ENCODE measurements around the gene CDH3.
A peak's percentile ranks its signal among the peaks of the same experiment; 100 is the strongest.

Gene CDH3

DNA sequence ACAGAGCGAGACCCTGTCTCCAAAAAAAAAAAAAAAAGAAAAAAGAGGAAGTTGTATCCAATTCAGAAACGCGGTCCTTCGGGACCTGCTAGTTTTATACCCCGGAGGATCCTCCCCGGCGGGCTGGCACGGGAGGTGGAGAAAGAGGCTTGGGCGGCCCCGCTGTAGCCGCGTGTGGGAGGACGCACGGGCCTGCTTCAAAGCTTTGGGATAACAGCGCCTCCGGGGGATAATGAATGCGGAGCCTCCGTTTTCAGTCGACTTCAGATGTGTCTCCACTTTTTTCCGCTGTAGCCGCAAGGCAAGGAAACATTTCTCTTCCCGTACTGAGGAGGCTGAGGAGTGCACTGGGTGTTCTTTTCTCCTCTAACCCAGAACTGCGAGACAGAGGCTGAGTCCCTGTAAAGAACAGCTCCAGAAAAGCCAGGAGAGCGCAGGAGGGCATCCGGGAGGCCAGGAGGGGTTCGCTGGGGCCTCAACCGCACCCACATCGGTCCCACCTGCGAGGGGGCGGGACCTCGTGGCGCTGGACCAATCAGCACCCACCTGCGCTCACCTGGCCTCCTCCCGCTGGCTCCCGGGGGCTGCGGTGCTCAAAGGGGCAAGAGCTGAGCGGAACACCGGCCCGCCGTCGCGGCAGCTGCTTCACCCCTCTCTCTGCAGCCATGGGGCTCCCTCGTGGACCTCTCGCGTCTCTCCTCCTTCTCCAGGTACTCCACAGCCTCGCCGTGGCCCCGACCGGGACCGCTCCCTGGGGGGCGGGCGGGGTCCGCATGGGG, at the start of gene CDH3:
Gene CDH3, plus strand, starts transcription at position 596 of the 779 bp plus-strand sequence. Its CDS starts 70 bp downstream, at position 666.
- peak; percentile 40 to 43 for DNase-seq

DNA sequence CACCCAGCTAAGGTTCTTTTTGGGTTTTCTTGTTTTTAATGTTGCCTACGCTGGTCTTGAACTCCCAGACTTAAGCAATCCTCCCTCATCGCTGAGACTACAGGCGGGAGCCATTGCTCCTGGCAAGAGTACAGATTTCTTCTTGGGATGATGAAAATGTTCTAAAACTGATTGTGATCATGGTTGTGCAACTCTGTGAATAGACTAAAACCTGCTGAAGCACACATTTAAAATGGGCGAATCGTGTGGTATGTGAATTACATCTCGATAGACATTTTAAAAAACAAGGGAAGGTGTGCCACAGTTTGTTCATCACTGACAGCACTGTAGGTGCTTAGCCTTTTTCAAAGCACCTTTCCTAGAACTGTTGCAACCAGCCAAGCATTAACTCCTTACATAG, 48.8 kb upstream of the CDH3 start:
- DNase-seq: no peak

DNA sequence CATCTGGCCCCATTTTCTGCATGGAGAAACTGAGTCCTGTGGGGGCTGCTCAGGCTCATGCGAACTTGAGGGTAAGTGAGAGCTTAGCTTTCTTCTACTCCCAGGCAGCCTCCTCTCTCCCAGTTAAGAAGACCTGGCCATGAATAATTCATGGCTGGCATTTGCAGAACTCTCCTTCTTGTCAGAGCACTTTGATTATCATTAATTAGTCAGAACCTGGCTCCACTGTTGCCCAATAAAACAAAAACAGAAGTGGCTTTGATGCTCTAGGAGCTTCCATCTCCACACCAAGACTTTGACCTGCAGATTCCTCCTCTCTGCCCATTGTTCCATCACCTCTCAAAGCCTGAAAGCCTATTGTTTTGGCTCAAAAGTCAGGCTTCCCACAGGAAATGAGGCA, 45.5 kb upstream of the CDH3 start:
- no peak for DNase-seq

DNA sequence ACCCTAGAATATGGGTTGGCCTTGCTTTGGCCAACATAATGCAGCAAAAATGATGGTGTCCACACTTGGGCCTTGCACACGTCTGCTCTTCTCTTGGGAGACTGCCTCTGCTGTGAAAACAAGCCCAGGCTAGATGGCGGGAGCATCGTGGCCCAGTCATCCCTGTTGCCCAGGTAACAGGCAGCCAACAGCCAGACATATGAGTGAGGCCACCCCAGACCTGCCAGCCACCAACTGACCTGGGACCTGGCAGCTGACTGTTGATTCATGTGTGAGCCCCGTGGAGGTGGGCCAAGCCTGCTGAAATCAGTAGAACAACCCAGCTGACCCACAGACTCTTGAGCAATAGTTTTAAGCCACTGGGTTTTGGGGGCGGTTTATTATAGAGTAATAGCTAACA, 39.4 kb upstream of the CDH3 start:
- no peak for DNase-seq

DNA sequence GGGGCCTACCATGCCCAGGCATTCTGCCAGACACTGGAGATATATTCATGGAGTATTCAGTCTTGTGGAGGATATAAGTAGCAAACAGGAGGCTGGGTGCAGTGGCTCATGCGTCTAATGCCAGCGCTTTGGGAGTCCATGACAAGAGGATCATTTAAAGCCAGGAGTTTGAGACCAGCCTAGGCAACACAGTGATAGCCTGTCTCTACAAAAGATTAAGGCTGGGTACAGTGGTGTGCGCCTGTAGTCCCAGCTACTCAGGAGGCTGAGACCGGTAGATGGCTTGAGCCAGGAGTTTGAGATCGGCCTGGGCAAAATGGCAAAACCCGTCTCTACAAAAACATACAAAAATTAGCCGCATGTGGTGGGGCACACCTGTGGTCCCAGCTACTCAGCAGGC, 37.7 kb upstream of the CDH3 start:
- DNase-seq: no peak

DNA sequence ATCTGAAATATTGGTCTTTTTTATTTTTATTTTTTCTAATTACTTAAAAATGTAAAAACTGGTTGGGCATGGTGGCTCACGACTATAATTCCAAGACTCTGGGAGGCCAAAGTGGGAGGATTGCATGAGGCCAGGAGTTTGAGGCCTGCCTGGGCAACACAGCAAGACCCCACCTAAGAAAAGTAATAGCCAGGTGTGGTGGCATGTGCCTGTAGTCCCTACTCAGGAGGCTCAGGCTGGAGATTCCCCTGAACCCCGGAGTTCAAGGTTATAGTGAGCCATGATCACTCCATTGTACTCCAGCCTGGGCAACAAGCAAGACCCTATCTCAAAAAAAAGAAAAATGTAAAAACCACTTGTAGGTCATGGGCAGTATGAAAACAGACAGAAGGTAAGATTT, 36.8 kb upstream of the CDH3 start:
- DNase-seq: no peak

DNA sequence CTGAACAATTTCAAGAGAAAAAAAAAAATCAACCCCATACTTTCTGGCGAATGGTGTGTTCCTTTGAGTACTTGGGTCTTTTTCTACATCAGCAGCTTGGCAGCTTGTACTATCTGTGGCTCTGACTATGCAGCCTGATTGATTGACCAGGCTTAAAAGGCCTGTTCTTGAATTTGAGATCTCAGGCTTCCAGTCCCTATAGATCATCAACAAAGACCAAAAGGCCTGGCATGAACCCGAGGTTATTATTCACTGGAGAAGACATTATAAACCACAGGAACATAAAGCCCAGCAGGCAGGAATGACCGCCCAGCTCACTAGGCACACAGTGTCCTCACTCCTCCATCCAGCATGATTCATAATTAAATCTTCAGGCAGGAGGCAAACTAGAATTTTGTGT, 32.1 kb upstream of the CDH3 start:
- no peak for DNase-seq

DNA sequence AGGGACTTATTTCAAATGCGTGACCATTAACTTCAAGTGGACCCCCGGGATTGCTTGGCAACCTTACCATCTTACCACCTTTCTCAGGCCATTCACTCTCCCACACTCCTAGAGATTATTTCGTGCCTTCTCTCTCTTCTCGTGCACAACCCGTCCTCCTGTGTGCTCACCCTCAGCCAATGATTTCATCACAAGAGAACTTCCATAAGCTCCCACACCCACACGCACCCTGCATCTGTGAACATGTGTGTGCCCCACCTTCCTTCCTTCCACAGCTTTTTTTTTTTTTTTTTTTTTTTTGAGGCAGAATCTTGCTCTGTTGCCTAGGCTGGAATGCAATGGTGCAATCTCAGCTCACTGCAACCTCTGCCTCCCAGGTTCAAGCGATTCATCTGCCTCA, 27.4 kb upstream of the CDH3 start:
- DNase-seq: no peak

DNA sequence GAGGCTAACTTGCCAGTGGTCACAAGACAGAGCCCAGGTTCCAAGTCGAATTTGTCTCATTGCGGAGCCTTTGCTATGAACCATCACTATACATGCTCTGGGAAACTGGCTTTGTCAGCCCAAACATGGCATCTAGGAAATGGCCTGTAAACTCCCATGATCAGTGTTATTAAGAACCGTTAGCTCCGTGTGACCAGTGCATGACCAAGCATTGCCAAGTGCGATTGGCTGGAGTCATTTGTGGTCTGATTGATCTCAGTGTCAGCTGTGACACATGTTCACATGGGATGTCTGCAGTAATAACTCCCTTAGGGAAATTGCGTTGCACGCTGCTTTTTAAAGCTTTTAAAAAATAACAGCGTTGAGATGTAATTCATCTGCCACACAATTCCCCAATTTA, 18.6 kb upstream of the CDH3 start:
- no peak for DNase-seq

DNA sequence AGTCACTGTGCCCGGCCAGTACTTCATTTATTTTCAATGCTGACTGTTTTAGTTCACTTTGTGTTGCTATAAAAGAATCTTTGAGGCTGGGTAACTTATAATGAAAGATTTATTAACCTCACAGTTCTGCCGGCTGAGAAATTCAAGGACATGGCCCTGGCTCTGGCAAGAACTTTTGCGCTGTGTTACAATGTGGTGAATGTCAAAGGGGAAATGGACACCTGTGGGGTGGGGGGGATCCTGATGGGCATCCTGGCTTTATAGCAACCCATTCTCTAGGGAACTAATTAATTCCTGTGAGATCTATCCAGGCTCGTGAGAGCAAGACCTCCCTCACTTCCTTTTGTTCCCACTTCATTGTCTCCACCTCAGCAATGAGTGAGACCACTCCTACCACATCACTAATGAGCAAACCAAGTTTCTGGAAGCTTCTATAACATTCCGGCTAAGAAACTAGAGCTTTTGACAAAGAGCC, 17.1 kb upstream of the CDH3 start:
- DNase-seq: no peak

DNA sequence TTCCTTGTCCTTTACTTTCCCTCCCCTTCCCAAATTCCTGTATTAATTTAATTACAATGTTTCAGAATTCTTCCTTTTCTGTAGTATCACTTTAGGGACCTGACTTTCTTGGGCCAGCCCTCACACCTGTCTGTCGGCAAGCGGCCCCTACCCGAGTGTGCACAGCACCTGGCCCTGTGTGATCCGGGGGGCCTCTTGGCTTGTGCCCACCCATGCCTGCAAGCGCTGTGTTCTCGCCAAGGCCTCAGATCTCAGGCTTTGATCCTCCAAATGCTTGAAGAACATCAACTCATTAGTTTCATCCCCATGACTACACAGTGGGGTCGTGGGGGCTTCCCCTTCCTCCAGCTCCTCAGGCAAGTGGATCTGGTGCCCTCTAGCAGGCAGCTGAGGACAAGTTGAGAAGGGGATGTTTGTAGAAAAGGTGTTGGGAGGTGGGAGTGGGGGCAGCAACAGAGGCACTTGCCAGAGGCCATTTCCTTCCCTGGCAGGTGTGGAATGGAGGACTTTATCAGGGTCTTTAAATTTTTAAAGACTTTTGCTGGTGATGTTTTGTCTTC, 15.7 kb upstream of the CDH3 start:
- DNase-seq: no peak

DNA sequence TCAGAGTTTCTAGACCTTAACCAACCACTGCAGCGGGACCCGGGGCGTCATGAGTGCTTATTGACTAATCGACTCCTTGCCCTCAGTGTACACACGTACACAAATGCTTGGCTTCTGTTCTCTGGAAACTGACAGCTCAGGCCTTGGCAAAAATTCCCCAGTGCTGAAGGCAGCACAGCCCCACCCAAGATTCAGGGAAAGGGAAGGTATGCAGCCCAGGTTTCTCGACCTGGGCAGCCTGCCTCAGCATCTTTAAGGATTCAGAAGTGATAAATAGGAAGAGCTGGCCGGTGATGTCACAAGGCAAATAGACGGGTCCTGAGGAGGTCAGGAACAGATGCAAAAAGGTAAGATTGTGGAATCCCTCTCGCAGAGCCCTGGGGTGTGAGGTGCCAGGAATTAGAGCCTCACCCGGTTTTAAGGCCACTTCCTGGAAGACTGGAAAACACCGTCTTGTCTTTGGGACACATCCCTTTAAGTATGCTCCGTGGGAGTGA, 9.0 kb upstream of the CDH3 start:
- DNase-seq: no peak

DNA sequence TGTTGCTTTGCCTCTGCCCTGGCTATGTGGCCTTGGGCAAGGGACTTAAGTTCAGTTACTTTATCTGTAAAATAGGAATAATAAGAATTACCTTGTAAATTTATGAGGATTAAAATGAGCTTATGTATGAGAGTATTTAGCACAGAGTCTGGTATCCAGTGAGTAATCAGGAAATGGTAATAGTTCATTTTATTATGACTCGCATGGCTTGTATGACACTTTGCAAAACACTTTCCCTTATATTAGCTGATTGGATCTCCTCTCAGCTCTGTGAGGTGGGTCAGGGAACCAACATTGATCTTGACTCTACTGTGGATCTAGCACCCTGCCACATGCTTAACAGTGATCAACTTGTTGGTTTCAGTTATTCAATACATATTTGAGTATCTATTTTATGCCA, 8.3 kb upstream of the CDH3 start:
- DNase-seq: no peak

DNA sequence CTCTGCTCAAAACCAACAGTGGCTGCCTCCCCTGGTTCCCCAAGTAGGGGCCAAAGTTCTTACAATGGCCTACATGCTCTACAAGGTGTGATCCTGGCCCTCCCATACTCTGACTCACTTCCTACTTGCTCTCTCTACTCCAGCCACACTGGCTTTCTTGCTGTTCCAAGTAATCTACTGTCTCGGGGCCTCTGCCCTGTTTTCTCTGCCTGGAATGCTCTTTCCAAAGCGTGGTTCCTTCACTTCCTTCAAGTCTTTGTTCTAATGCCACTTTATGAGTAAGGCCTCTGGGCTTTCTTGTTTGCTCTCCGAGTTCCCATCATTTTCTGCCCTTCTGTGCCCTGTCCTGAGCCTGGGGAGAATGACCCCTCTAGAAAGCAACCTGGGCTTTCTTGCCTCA, 4.1 kb upstream of the CDH3 start:
- no peak for DNase-seq

DNA sequence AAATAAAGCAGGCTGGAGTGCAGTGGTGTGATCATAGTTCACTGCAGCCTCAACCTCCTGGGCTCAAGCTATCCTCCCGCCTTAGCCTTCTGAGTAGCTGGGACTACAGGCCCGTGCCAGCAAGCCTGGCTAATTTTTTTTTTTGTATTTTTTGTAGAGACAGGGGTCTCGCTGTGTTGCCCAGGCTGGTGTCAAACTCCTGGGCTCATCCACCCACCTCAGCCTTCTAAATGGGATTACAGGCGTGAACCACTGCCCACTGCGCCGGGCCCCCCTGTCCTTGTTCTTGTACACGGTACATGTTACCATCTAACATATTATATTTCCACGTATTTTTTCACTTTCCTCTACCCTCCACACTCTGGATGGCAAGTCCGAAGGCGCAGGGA, 3.1 kb upstream of the CDH3 start:
- DNase-seq: no peak

DNA sequence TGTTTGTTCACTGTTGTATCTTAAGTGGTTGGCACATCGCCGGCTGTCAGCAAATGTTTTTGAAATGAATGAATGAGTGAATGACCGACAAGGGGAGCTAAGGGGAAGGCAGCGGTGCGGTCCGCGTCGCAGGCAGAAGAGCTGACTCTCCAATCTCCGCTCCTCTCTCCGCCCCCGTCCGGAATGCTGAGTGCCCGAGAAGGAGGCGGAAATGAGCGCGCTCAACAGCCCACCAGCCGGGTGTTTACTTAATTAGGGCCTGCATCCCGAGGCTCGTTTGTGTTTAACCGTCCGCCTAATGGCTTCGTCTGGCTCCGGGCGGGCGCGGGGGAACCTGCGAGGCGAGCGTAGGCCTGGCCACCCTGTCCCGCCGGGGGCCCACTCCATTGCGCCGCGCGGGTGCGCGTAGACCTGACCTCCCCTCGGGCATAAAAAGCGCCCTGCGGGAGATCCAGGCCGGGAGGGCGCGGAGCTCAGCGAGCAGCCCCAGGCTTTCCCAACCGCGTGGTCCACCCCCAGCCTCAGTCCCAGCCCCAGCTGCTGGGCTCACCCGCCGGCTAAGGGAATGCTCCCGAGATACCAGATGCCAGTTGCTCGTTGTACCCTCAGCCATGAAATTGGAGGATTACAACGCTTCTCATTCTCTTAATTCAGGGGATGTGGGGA, 2.5 kb upstream of the CDH3 start:
- no peak for DNase-seq

DNA sequence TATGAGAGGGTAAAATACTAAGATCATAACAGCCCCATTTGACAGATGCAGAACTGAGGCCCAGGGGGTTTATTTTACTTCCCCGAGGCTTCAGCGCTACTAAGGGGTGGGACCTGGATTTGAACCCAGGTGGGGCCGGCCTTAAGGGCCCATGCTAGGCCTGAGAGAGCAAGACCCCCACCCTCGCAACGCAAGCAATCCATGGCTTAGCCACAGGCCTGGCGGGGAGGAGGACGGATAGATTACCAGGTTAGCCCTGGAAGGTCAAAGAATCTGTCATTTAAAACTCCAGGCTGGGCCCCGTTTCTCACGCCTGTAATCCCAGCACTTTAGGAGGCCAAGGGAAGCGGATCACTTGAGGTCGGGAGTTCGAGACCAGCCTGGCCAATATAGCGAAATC, 1.9 kb upstream of the CDH3 start:
- DNase-seq: no peak

DNA sequence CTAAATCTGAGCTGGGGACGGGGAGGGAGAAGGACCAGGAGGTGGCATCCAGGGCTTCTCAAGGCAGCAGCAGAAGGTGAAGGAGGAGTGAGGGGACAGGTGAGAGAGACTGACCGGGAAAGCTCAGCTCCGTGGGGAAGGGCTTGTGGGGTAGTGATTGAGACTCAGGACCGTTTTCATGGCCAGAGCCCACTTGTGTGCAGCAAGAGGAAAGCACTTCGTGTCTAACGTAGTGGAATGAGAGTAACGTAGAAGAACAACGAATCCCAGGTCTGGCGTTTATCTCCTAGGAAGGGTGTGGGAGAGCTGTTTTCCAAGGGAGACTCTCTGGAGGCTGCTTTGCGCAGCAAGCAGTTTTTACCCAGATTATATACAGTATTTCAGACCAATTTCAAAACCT, 1.3 kb upstream of the CDH3 start:
- no peak for DNase-seq

DNA sequence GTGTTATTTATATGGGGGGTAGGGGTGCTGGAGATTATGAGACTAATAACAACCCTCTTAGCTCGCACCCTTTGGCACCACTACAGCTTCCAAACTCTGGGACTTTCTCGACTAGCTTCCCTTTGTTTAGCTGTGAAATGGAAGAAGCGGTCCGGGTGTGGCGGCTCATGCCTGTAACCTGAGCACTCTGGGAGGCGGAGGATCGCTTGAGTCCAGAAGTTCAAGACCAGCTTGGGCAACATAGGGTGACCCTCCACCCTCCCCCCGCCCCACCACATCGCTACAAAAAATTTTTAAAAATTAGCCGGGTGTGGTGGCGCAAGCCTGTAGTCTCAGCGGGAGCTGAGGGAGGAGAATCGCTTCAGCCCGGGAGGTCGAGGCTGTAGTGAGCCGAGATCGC, 814 bp upstream of the CDH3 start:
- no peak for DNase-seq

DNA sequence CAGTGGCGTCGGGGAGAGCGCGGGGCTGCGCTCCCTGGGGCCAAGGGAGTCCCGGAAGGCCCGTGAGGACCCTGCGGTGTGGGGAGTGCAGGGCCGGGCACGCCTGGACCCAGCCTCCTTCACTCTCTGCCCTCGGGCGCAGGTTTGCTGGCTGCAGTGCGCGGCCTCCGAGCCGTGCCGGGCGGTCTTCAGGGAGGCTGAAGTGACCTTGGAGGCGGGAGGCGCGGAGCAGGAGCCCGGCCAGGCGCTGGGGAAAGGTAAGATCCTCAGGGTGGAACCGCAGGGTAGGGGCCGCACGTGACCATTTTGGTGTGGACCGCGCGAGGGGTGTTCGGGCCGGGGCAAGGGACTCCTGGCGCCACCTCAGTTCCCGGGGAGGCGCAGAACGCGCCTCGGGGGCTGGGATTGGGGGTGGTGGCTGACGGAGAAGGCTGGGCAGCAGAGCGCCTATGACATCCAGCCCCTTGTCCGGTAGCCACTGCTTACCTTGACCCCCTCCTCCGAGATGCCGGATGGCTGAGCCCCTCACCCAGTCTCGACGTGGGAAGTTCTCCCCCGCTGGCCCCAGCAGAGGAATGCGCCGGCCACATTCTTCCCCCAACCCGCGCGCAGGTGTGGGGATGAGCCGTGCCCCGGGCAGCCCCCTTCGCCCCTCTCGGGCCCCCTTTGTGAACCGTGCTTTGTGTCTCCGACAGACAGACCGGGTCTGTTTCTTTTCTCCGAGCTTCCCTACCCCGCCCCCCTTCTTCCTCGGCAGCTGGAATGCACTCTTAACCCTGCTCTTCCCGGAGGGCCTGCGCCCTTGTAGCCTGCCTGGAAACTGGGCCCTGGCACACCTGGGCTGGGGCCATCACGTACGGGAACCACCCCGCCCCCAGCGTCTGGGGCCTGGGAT, 631 bp downstream of the CDH3 start:
- DNase-seq: peak in 1 of 2 experiments; percentile 29

DNA sequence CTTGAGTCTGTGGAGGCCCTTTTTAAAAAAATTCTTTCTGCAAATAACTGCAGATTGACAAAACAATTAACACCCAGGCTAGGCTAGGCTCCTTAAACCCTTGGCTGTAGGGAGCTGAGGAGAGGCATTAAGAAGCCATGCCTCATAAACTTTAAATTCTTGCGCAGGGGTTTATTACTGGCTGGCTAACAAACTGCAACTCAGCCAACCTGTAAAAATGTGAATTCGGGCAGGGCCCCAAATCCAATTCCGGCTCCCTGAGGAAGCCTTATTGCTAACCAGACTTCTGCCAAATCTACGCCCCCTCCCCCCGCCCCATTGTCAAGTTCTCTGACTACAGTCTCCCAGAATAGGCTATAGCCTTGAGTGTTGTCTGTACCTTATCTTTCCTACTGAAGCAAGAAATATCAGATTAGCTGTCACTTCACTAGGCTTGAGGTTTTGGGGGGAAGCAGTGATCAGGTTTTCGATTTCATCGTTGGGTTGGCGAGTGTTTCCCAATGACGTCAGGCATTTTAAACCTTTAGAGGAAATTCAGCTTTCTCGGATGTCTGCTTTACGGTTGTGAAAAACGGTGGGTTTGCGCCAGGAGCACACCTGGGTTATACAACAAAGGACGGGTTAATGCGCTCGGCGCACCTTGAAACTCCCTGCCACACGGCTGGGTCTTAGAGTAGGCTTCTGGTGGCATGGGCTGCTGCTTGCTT, 2.0 kb downstream of the CDH3 start:
- no peak for DNase-seq

DNA sequence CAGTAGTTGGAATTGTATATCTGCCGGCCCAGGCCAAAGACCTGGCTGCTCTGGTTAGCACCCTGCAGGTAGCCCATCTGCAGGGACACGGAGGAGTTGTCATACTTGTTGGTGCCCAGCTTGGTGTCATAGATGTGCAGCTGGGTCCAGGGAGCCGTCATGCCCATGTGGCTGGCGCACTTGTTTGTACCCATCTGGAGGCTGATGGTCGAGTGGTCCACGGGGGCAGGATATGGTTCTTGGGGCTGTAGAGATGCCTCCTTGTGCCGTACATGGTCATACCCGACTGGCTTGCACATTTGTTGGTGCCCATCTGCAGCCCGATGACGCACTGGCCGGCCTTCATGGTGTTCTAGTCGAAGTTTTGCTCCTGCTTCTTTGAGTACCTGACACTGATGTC, 6.0 kb downstream of the CDH3 start:
- DNase-seq: no peak
